Panc1 (cell line): Measurements from ENCODE around the gene TSPAN15. TPM values are rescaled to one million over a fixed set of nuclear protein-coding genes. Genes with fewer than 3 reads are reported as not detected.

Source experiments
- ATAC-seq: fragments of 200-7000 bp; cut with Tn5 transposase; 2 replicates; pipeline ENCODE4 v1.9.1; 2020; ENCODE audit warnings: mild to moderate bottlenecking, moderate library complexity
- BruUV-seq: library from RNA; stranded (reverse); fragments of 400-500 nt; replicated peaks from 2 replicates; lab custom pipeline; 2021; lab: Mats Ljungman, UMichigan
- CTCF ChIA-PET: fragments of 300-600 bp; sonication (Branson Sonifier 250); formaldehyde crosslinking; loops from one replicate; lab custom pipeline; 2022; ENCODE audit warnings: antibody characterized with exemption; lab: Charles Lee
- POLR2A ChIA-PET: fragments of 300-600 bp; sonication (Branson Sonifier 250); formaldehyde crosslinking; loops from one replicate; lab custom pipeline; 2022; ENCODE audit warnings: antibody characterized with exemption; lab: Charles Lee
- DNase-seq: peaks from one replicate; pipeline ENCODE4 v3.0.0-alpha.2; 2010; ENCODE audit warnings: low read depth, low spot score
- H3K27ac ChIP-seq: 2 replicates; pipeline ENCODE4 v1.5.1; 2011; ENCODE audit warnings: mild to moderate bottlenecking, low read length, inconsistent platforms
- H3K27me3 ChIP-seq: fragments of 200-500 bp; sonication (Bioruptor generic); 2 replicates; pipeline ENCODE4 v1.6.0; 2014; ENCODE audit warnings: low read length, inconsistent platforms; ENCODE audit not compliant: control insufficient read depth, insufficient read depth
- H3K36me3 ChIP-seq: fragments of 200-500 bp; sonication (Bioruptor generic); 2 replicates; pipeline ENCODE4 v1.5.1; 2014; ENCODE audit warnings: inconsistent platforms, mild to moderate bottlenecking, low read length, moderate library complexity; ENCODE audit not compliant: control insufficient read depth, insufficient read depth
- H3K4me1 ChIP-seq: 2 replicates; pipeline ENCODE4 v1.5.1; 2011; ENCODE audit warnings: inconsistent platforms, mild to moderate bottlenecking, low read length, moderate library complexity; ENCODE audit not compliant: control insufficient read depth, insufficient read depth
- H3K4me3 ChIP-seq, 2 experiments: 2 replicates each; pipeline ENCODE4 v1.5.1; 2011 to 2012; ENCODE audit warnings: low read depth in 2 of 2, low read length in 2 of 2, mild to moderate bottlenecking in 2 of 2, inconsistent platforms in 1 of 2, moderate library complexity in 1 of 2
- H3K9me3 ChIP-seq: fragments of 200-500 bp; sonication (Bioruptor generic); 2 replicates; pipeline ENCODE4 v1.5.1; 2014; ENCODE audit warnings: low read depth, mild to moderate bottlenecking, inconsistent platforms, low read length, moderate library complexity; ENCODE audit not compliant: control insufficient read depth, insufficient read depth
- POLR2AphosphoS5 ChIP-seq: IDR thresholded peaks from 2 replicates; pipeline ENCODE4 v1.6.1; 2012; ENCODE audit warnings: mild to moderate bottlenecking, low read depth, low read length, moderate library complexity
- SIN3A ChIP-seq: IDR thresholded peaks from 2 replicates; pipeline ENCODE4 v1.6.1; 2012; ENCODE audit warnings: low read depth, mild to moderate bottlenecking, low read length, moderate library complexity, borderline replicate concordance; ENCODE audit not compliant: insufficient read depth
- TCF7L2 ChIP-seq: IDR thresholded peaks from 2 replicates; pipeline ENCODE4 v1.6.1; 2011; ENCODE audit warnings: mild to moderate bottlenecking, low read depth, low read length, inconsistent platforms
- in situ Hi-C: cut with HindIII; loops from 2 replicates; pipeline ENCODE4 v1.10.0; 2016; ENCODE audit warnings: low sequenced_read_pairs, low pct_unique_long_range_greater_than_20kb
- intact Hi-C: fragments of 100-400 bp; cut with micrococcal nuclease; formaldehyde crosslinking; loops from one replicate; pipeline ENCODE4 v1.10.0; 2022; ENCODE audit not compliant: unreplicated experiment
- total RNA-seq: library from RNA; stranded (reverse); gene quantifications from one replicate; pipeline ENCODE4 v1.2.1, GENCODE V29; 2021; ENCODE audit not compliant: unreplicated experiment
- TF ChIP-seq, protein P1 (sequence below), 2 experiments: IDR thresholded peaks; 2 replicates each; pipeline ENCODE4 v1.6.1; 2011 to 2012; ENCODE audit warnings: low read depth in 2 of 2, control low read depth in 1 of 2, low read length in 1 of 2, mild to moderate bottlenecking in 1 of 2, moderate library complexity in 1 of 2; ENCODE audit not compliant: insufficient read depth in 1 of 2
- TF ChIP-seq, protein P2 (sequence below): fragments of 450-650 bp; IDR thresholded peaks from 2 replicates; pipeline ENCODE4 v1.5.1; 2017; ENCODE audit warnings: mild to moderate bottlenecking

Gene TSPAN15
- total RNA-seq, 1 experiment from 2014 or later, result 199 TPM

DNA sequence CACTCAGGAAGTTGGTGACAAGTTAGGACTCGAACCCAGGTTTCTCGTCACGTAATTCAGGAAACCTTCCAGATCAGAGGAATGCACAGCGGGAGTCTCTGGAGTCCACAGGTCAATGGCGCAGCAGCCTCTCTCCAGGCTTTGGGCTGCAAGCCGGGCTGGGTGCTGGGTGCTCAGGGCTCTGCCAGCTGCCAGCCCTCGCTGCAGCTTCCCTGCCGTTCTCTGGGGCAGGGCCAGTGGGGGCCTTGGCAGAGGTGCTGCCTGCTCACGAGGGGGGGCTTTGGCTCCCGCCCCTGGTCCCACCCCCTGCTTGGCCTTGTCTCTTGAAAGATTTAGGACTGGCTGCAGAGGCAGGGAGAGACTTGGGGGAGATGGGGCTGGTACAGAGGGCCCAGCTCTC, 34.6 kb upstream of the TSPAN15 start, which contains the start of gene TACR2:
TACR2 (minus strand) TSS at position 224 of the 400 bp plus-strand sequence. CDS start 595 bp downstream, outside the sequence.
- H3K27me3 ChIP-seq, result no peaks in the 10 kb centered on the region
- intact Hi-C loops (no loop called here), in situ Hi-C loops (no loop called here)
- no peaks in the 10 kb centered on the region for H3K36me3 ChIP-seq
- POLR2A ChIA-PET, result interaction anchor here (0.7 kb wide), 1 partner anchor 544 kb away, joined by 8 read pairs; no protein-coding TSS in a partner anchor
- no peaks in the 10 kb centered on the region for H3K9me3 ChIP-seq
- BruUV-seq, result no TSS peak
- ATAC-seq, result no peak
- no peak within 1 kb of the TSS for H3K4me3 ChIP-seq
- TF ChIP-seq, protein P1, sequence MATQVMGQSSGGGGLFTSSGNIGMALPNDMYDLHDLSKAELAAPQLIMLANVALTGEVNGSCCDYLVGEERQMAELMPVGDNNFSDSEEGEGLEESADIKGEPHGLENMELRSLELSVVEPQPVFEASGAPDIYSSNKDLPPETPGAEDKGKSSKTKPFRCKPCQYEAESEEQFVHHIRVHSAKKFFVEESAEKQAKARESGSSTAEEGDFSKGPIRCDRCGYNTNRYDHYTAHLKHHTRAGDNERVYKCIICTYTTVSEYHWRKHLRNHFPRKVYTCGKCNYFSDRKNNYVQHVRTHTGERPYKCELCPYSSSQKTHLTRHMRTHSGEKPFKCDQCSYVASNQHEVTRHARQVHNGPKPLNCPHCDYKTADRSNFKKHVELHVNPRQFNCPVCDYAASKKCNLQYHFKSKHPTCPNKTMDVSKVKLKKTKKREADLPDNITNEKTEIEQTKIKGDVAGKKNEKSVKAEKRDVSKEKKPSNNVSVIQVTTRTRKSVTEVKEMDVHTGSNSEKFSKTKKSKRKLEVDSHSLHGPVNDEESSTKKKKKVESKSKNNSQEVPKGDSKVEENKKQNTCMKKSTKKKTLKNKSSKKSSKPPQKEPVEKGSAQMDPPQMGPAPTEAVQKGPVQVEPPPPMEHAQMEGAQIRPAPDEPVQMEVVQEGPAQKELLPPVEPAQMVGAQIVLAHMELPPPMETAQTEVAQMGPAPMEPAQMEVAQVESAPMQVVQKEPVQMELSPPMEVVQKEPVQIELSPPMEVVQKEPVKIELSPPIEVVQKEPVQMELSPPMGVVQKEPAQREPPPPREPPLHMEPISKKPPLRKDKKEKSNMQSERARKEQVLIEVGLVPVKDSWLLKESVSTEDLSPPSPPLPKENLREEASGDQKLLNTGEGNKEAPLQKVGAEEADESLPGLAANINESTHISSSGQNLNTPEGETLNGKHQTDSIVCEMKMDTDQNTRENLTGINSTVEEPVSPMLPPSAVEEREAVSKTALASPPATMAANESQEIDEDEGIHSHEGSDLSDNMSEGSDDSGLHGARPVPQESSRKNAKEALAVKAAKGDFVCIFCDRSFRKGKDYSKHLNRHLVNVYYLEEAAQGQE (IDR thresholded peaks at IDR 0.05; ENCODE audit: insufficient read depth in 1 of 2, low read depth in 2 of 2, low read length in 1 of 2), result no peak
- TF ChIP-seq TCF7L2, result no peak
- TF ChIP-seq SIN3A, result no peak
- TF ChIP-seq, protein P2, sequence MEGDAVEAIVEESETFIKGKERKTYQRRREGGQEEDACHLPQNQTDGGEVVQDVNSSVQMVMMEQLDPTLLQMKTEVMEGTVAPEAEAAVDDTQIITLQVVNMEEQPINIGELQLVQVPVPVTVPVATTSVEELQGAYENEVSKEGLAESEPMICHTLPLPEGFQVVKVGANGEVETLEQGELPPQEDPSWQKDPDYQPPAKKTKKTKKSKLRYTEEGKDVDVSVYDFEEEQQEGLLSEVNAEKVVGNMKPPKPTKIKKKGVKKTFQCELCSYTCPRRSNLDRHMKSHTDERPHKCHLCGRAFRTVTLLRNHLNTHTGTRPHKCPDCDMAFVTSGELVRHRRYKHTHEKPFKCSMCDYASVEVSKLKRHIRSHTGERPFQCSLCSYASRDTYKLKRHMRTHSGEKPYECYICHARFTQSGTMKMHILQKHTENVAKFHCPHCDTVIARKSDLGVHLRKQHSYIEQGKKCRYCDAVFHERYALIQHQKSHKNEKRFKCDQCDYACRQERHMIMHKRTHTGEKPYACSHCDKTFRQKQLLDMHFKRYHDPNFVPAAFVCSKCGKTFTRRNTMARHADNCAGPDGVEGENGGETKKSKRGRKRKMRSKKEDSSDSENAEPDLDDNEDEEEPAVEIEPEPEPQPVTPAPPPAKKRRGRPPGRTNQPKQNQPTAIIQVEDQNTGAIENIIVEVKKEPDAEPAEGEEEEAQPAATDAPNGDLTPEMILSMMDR, result no peak
- no peak for TF ChIP-seq POLR2AphosphoS5
- CTCF ChIA-PET, result interaction anchor here (0.5 to 0.6 kb wide), 2 partner anchors 11 to 99 kb away, joined by 3 to 4 read pairs; no protein-coding TSS in a partner anchor
- no peak within 1 kb of the TSS for H3K27ac ChIP-seq
- no peaks in the 10 kb centered on the region for H3K4me1 ChIP-seq
- DNase-seq, result no peak

DNA sequence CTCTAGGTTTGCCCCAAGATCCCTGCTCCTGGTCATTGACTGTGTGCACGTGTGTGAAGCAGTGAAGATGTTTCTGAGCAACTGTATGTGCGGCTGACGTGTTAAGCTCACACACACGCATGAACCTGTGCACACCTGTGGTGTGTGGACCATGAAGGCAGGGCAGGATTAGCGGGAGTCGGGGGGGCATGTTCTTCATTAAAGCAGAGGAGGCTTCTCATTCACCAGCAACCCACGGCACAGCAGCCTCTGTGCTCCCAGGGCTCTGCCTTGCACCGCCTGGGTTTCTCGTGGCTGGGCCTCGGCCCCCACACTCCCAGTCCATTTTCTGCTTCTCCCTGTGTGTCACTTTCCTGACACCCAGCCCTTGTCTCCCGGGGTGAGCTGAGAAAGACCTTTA, 33.7 kb upstream of the TSPAN15 start:
- intact Hi-C loops (no loop called here), in situ Hi-C loops (no loop called here)
- no TSS peak for BruUV-seq
- ATAC-seq (no peak), DNase-seq (no peak)
- Histone ChIP-seq H3K27me3 (no peaks in the 10 kb centered on the region), H3K9me3 (no peaks in the 10 kb centered on the region), H3K36me3 (no peaks in the 10 kb centered on the region), H3K4me3 (no peak overlapping the region), H3K27ac (no peak overlapping the region), H3K4me1 (no peaks in the 10 kb centered on the region)
- ChIA-PET CTCF (interaction anchor here (0.5 to 1.9 kb wide), 3 partner anchors 9 to 25 kb away, joined by 3 to 6 read pairs (median 4); no protein-coding TSS in a partner anchor), POLR2A (interaction anchor here (0.5 to 0.7 kb wide), 2 partner anchors 90 to 543 kb away, joined by 8 to 16 read pairs; no protein-coding TSS in a partner anchor)
- no peak for TF ChIP-seq SIN3A
- TF ChIP-seq, protein P1 (IDR thresholded peaks at IDR 0.05; ENCODE audit: insufficient read depth in 1 of 2, low read depth in 2 of 2, low read length in 1 of 2), result no peak
- TF ChIP-seq POLR2AphosphoS5, result no peak
